ENCODE results near the gene ATRNL1.

DNA sequence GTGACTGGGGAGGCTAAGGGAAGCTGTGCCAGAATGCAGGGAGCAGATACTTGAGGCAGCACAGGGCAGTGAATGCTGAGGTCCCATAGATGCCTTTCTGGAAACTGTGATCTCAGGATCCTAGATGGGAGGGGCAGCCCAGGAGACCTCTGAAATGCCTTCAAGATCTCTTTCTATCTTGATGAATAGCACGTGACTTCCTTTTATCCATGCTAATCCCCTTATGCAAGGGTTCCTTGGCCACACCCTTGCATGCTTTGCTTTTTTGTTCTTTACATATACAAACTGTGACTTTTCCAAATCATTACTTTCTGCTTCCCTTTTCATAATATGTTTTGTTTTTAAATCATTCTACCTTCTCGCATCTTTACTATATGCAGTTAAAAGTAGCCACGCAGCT is 14.7 kb downstream of the ATRNL1 start:
- TF ChIP-seq, protein P1, sequence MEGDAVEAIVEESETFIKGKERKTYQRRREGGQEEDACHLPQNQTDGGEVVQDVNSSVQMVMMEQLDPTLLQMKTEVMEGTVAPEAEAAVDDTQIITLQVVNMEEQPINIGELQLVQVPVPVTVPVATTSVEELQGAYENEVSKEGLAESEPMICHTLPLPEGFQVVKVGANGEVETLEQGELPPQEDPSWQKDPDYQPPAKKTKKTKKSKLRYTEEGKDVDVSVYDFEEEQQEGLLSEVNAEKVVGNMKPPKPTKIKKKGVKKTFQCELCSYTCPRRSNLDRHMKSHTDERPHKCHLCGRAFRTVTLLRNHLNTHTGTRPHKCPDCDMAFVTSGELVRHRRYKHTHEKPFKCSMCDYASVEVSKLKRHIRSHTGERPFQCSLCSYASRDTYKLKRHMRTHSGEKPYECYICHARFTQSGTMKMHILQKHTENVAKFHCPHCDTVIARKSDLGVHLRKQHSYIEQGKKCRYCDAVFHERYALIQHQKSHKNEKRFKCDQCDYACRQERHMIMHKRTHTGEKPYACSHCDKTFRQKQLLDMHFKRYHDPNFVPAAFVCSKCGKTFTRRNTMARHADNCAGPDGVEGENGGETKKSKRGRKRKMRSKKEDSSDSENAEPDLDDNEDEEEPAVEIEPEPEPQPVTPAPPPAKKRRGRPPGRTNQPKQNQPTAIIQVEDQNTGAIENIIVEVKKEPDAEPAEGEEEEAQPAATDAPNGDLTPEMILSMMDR (IDR thresholded peaks at IDR 0.05; ENCODE audit: low read depth, low read length, poor library complexity, severe bottlenecking) = no peak
- TF ChIP-seq EZH2phosphoT487 (IDR thresholded peaks at IDR 0.05; ENCODE audit: borderline replicate concordance, low read length) = no peak

All from DOHH2 (cell line).